ENCODE data around the gene C2orf42. TPM values are rescaled to one million over a fixed set of nuclear protein-coding genes. Genes with fewer than 3 reads are reported as not detected.
"Not testable (repeated sequence)": the region's sequence is repeated elsewhere in the genome, so short reads cannot be mapped to it uniquely, and the experiment has no call there.

C2orf42 gene
- 10 to 100 TPM; 18.7 to 30.0 (median 20.3) TPM for total RNA-seq

- Histone ChIP-seq H3K36me3 (no peaks in the 10 kb centered on the region), H3K27me3 (no peaks in the 10 kb centered on the region), H3K4me3 (peak within 1 kb of the TSS; percentile 74 to 90 (median 79)), H3K4me1 (no peaks in the 10 kb centered on the region), H3K9me3 (no peaks in the 10 kb centered on the region), H3K27ac (peak within 1 kb of the TSS; percentile 96 to 100)
- intact Hi-C loops (cut with DNase I; ENCODE audit: low total_unique reads), result no loop called here
- peak; percentile 99 for TF ChIP-seq POLR2AphosphoS5 (IDR thresholded peaks at IDR 0.05)
- peak; percentile 98 for TF ChIP-seq POLR2A (IDR thresholded peaks at IDR 0.05)
- peak in 1 of 3 donors; percentile 7 for TF ChIP-seq CTCF (IDR thresholded peaks at IDR 0.05)
- peak; percentile 94 to 96 for DNase-seq (ENCODE audit: low spot score in 2 of 2)
Observed at GRCh38 chr2:70190418-70191243, at the start of gene C2orf42. C2orf42 (minus strand) TSS chr2:70191019; CDS start chr2:70181985, 9,034 bp downstream.

GRCh38 chr2:70240599-70240998 is 49.8 kb upstream of the C2orf42 start:
- H3K36me3 ChIP-seq, result no peaks in the 10 kb centered on the region
- H3K27ac ChIP-seq, result no peak overlapping the region
- no peak overlapping the region for H3K4me3 ChIP-seq
- no peaks in the 10 kb centered on the region for H3K9me3 ChIP-seq
- no peaks in the 10 kb centered on the region for H3K4me1 ChIP-seq
- DNase-seq (ENCODE audit: low spot score in 2 of 2), result no peak
- intact Hi-C loops (cut with DNase I; ENCODE audit: low total_unique reads), result no loop called here
- no peaks in the 10 kb centered on the region for H3K27me3 ChIP-seq
- TF ChIP-seq CTCF (IDR thresholded peaks at IDR 0.05) (no peak), POLR2A (IDR thresholded peaks at IDR 0.05) (no peak), POLR2AphosphoS5 (IDR thresholded peaks at IDR 0.05) (no peak)

- H3K27ac ChIP-seq, result no peak overlapping the region
- H3K9me3 ChIP-seq, result no peaks in the 10 kb centered on the region
- intact Hi-C loops (cut with DNase I; ENCODE audit: low total_unique reads), result no loop called here
- H3K36me3 ChIP-seq, result no peaks in the 10 kb centered on the region
- H3K4me1 ChIP-seq, result no peaks in the 10 kb centered on the region
- H3K4me3 ChIP-seq, result no peak overlapping the region
- TF ChIP-seq POLR2A (IDR thresholded peaks at IDR 0.05) (no peak), POLR2AphosphoS5 (IDR thresholded peaks at IDR 0.05) (no peak), CTCF (IDR thresholded peaks at IDR 0.05) (no peak)
- no peaks in the 10 kb centered on the region for H3K27me3 ChIP-seq
- no peak for DNase-seq (ENCODE audit: low spot score in 2 of 2)
Observed at GRCh38 chr2:70233926-70234325, 43.1 kb upstream of the C2orf42 start.

GRCh38 chr2:70226781-70227180 is 36.0 kb upstream of the C2orf42 start:
- no peak for DNase-seq (ENCODE audit: low spot score in 2 of 2)
- no peak overlapping the region for H3K4me3 ChIP-seq
- H3K4me1 ChIP-seq, result no peaks in the 10 kb centered on the region
- TF ChIP-seq CTCF (IDR thresholded peaks at IDR 0.05) (no peak), POLR2AphosphoS5 (IDR thresholded peaks at IDR 0.05) (no peak), POLR2A (IDR thresholded peaks at IDR 0.05) (no peak)
- intact Hi-C loops (cut with DNase I; ENCODE audit: low total_unique reads), result no loop called here
- no peak overlapping the region for H3K27ac ChIP-seq
- no peaks in the 10 kb centered on the region for H3K27me3 ChIP-seq
- no peaks in the 10 kb centered on the region for H3K36me3 ChIP-seq
- no peaks in the 10 kb centered on the region for H3K9me3 ChIP-seq

- H3K27ac ChIP-seq; H3K9me3 ChIP-seq; DNase-seq (ENCODE audit: low spot score in 2 of 2); H3K36me3 ChIP-seq; intact Hi-C loops (cut with DNase I; ENCODE audit: low total_unique reads); H3K4me1 ChIP-seq; H3K27me3 ChIP-seq; H3K4me3 ChIP-seq: not testable (repeated sequence)
Observed at GRCh38 chr2:70223305-70223704, 32.5 kb upstream of the C2orf42 start.
